ENCODE measurements around the gene CCL19. TPM values are rescaled to one million over a fixed set of nuclear protein-coding genes. Genes with fewer than 3 reads are reported as not detected.

CCL19 gene
- total RNA-seq, 2 donors from 2014 or later: not detected

DNA sequence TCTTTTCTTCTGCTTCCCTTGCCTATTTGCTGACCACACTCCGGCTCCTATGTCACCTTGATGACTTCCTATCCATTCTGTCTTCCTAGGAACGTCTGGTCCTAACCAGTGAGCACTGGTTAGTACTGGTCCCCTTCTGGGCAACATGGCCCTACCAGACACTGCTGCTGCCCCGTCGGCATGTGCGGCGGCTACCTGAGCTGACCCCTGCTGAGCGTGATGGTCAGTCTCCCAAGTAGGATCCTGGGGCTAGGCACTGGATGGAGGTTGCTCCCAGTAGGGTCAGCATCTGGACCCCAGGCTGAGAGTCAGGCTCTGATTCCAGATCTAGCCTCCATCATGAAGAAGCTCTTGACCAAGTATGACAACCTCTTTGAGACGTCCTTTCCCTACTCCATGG lies 42.4 kb downstream of the CCL19 start:
- Mint-ChIP-seq H3K9me3 (no peaks in the 10 kb centered on the region), H3K27me3 (ENCODE audit: insufficient read depth) (no peaks in the 10 kb centered on the region), H3K27ac (no peak overlapping the region), H3K4me1 (peaks cover 49% of the 10 kb centered on the region), H3K4me3 (no peak overlapping the region), H3K36me3 (ENCODE audit: low read depth) (peaks cover 20% of the 10 kb centered on the region)
- Histone ChIP-seq H3K27ac (ENCODE audit: low read depth, low read length) (no peak overlapping the region), H3K4me1 (ENCODE audit: control insufficient read depth, insufficient read depth, low read length) (peaks cover 27% of the 10 kb centered on the region), H3K27me3 (ENCODE audit: control insufficient read depth, insufficient read depth, low read length, poor library complexity, severe bottlenecking) (no peaks in the 10 kb centered on the region), H3K4me3 (ENCODE audit: low read length) (no peak overlapping the region), H3K9me3 (ENCODE audit: control insufficient read depth, low read length) (no peaks in the 10 kb centered on the region), H3K36me3 (ENCODE audit: control insufficient read depth, insufficient read depth, low read length) (peaks cover 28% of the 10 kb centered on the region), H3K9ac (ENCODE audit: extremely low read depth, low read length, poor library complexity, severe bottlenecking) (no peak overlapping the region)
- TF ChIP-seq, protein P1, sequence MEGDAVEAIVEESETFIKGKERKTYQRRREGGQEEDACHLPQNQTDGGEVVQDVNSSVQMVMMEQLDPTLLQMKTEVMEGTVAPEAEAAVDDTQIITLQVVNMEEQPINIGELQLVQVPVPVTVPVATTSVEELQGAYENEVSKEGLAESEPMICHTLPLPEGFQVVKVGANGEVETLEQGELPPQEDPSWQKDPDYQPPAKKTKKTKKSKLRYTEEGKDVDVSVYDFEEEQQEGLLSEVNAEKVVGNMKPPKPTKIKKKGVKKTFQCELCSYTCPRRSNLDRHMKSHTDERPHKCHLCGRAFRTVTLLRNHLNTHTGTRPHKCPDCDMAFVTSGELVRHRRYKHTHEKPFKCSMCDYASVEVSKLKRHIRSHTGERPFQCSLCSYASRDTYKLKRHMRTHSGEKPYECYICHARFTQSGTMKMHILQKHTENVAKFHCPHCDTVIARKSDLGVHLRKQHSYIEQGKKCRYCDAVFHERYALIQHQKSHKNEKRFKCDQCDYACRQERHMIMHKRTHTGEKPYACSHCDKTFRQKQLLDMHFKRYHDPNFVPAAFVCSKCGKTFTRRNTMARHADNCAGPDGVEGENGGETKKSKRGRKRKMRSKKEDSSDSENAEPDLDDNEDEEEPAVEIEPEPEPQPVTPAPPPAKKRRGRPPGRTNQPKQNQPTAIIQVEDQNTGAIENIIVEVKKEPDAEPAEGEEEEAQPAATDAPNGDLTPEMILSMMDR (conservative IDR thresholded peaks at IDR 0.05): no peak
- no peak for DNase-seq
- 95 to 97% methylated on average over 7 to 8 of the region's 8 CpGs for WGBS, 2 experiments (ENCODE audit: insufficient coverage in 1 of 2, insufficient read length in 1 of 2)

DNA sequence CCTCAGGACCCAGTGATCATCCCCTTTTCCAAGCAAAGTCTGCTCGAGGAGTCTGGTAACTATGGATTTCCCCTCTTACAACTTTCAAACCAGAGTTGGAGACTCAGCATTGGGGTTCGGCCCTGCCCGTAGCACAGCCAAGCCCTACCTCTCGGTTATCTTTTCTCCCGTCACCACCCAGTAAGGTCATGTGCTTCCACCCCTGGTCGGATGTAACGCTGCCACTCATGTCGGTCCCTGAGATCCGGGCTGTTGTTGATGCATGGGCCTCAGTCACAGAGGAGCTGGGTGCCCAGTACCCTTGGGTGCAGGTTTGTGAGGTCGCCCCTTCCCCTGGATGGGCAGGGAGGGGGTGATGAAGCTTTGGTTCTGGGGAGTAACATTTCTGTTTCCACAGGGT lies 43.4 kb downstream of the CCL19 start:
- no peaks in the 10 kb centered on the region for H3K27me3 Mint-ChIP-seq (ENCODE audit: insufficient read depth)
- WGBS, 2 experiments (ENCODE audit: insufficient coverage in 1 of 2, insufficient read length in 1 of 2): 87 to 88% methylated on average over 9 to 10 of the region's 10 CpGs
- TF ChIP-seq, protein P1 (conservative IDR thresholded peaks at IDR 0.05): no peak
- H3K4me3 Mint-ChIP-seq: peak overlapping the region; percentile 83
- H3K9ac ChIP-seq (ENCODE audit: extremely low read depth, low read length, poor library complexity, severe bottlenecking): no peak overlapping the region
- peak overlapping the region; percentile 87 for H3K4me3 ChIP-seq (ENCODE audit: low read length)
- H3K27ac Mint-ChIP-seq: no peak overlapping the region
- H3K36me3 ChIP-seq (ENCODE audit: control insufficient read depth, insufficient read depth, low read length): peaks cover 28% of the 10 kb centered on the region
- peaks cover 20% of the 10 kb centered on the region for H3K4me1 ChIP-seq (ENCODE audit: control insufficient read depth, insufficient read depth, low read length)
- H3K4me1 Mint-ChIP-seq: peaks cover 40% of the 10 kb centered on the region
- no peak overlapping the region for H3K27ac ChIP-seq (ENCODE audit: low read depth, low read length)
- H3K27me3 ChIP-seq (ENCODE audit: control insufficient read depth, insufficient read depth, low read length, poor library complexity, severe bottlenecking): no peaks in the 10 kb centered on the region
- H3K36me3 Mint-ChIP-seq (ENCODE audit: low read depth): peaks cover 20% of the 10 kb centered on the region
- no peak for DNase-seq
- H3K9me3 ChIP-seq (ENCODE audit: control insufficient read depth, low read length): no peaks in the 10 kb centered on the region
- H3K9me3 Mint-ChIP-seq: no peaks in the 10 kb centered on the region

DNA sequence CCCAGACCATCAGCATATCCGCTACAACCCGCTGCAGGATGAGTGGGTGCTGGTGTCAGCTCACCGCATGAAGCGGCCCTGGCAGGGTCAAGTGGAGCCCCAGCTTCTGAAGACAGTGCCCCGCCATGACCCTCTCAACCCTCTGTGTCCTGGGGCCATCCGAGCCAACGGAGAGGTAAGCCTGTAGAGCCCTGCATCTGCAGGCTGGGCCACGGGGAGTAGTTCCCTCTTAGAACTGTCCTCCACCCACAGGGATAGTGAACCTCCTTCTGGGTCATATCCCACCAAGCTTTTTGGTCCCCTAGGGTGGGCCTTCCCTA lies 44.0 kb downstream of the CCL19 start:
- H3K36me3 Mint-ChIP-seq (ENCODE audit: low read depth): peaks cover 20% of the 10 kb centered on the region
- H3K4me3 Mint-ChIP-seq: peak overlapping the region; percentile 83
- H3K27ac Mint-ChIP-seq: peak overlapping the region; percentile 89
- no peaks in the 10 kb centered on the region for H3K9me3 ChIP-seq (ENCODE audit: control insufficient read depth, low read length)
- no peaks in the 10 kb centered on the region for H3K27me3 ChIP-seq (ENCODE audit: control insufficient read depth, insufficient read depth, low read length, poor library complexity, severe bottlenecking)
- peaks cover 14% of the 10 kb centered on the region for H3K4me1 ChIP-seq (ENCODE audit: control insufficient read depth, insufficient read depth, low read length)
- no peaks in the 10 kb centered on the region for H3K9me3 Mint-ChIP-seq
- H3K27me3 Mint-ChIP-seq (ENCODE audit: insufficient read depth): no peaks in the 10 kb centered on the region
- peak overlapping the region; percentile 87 for H3K4me3 ChIP-seq (ENCODE audit: low read length)
- H3K27ac ChIP-seq (ENCODE audit: low read depth, low read length): no peak overlapping the region
- H3K4me1 Mint-ChIP-seq: peaks cover 34% of the 10 kb centered on the region
- peak overlapping the region; percentile 65 for H3K9ac ChIP-seq (ENCODE audit: extremely low read depth, low read length, poor library complexity, severe bottlenecking)
- H3K36me3 ChIP-seq (ENCODE audit: control insufficient read depth, insufficient read depth, low read length): peaks cover 28% of the 10 kb centered on the region
- DNase-seq: no peak
- 0 to 10% methylated on average over 2 to 8 of the region's 8 CpGs for WGBS, 2 experiments (ENCODE audit: insufficient coverage in 1 of 2, insufficient read length in 1 of 2)
- TF ChIP-seq, protein P1 (conservative IDR thresholded peaks at IDR 0.05): no peak
